Inferior parietal cortex (tissue), 1 donor: ENCODE data around the gene SCG5.
A peak's percentile ranks its signal among the peaks of the same experiment; 100 is the strongest.
"Not testable (repeated sequence)": the region's sequence is repeated elsewhere in the genome, so short reads cannot be mapped to it uniquely, and the experiment has no call there.

ENCODE experiments used
- DNase-seq: peaks from one replicate; pipeline ENCODE4 v3.0.0-alpha.2; 2016; ENCODE audit errors: extremely low spot score

Gene SCG5

GRCh38 chr15:32641517-32642059 lies at the start of gene SCG5:
TSS of gene SCG5 (plus strand) at chr15:32641710. CDS start at chr15:32643593, 1,883 bp downstream.
- DNase-seq, result peak; percentile 71

- not testable (repeated sequence) for DNase-seq
These were observed 48.4 kb upstream of the SCG5 start, which contains the start of gene GOLGA8N for GRCh38 chr15:32593151-32593550. TSS of gene GOLGA8N (plus strand) at chr15:32593456.

GRCh38 chr15:32609518-32609917 lies 32.0 kb upstream of the SCG5 start:
- not testable (repeated sequence) for DNase-seq

GRCh38 chr15:32610719-32611118 lies 30.8 kb upstream of the SCG5 start:
- peak; percentile 29 for DNase-seq

- DNase-seq, result not testable (repeated sequence)
These were observed 26.8 kb upstream of the SCG5 start for GRCh38 chr15:32614712-32615050.

GRCh38 chr15:32615051-32615870 lies 26.2 kb upstream of the SCG5 start, which contains the start of gene ARHGAP11A:
TSS of gene ARHGAP11A (plus strand) at chr15:32615504. CDS start at chr15:32616212, 708 bp downstream.
- DNase-seq, result peak; percentile 89

GRCh38 chr15:32615871-32616426 lies 25.6 kb upstream of the SCG5 start:
- not testable (repeated sequence) for DNase-seq

- no peak for DNase-seq
These were observed 5.1 kb upstream of the SCG5 start for GRCh38 chr15:32636410-32636809.

GRCh38 chr15:32636908-32637567 lies 4.5 kb upstream of the SCG5 start:
- no peak for DNase-seq

- DNase-seq, result no peak
These were observed 3.8 kb upstream of the SCG5 start for GRCh38 chr15:32637704-32638103.

GRCh38 chr15:32642667-32643435 lies 1.3 kb downstream of the SCG5 start:
- no peak for DNase-seq

GRCh38 chr15:32643907-32644445 lies 2.5 kb downstream of the SCG5 start:
- no peak for DNase-seq

GRCh38 chr15:32646291-32646690 lies 4.8 kb downstream of the SCG5 start:
- no peak for DNase-seq

- DNase-seq, result no peak
These were observed 7.8 kb downstream of the SCG5 start for GRCh38 chr15:32649342-32649741.

- peak; percentile 73 for DNase-seq
These were observed 9.8 kb downstream of the SCG5 start for GRCh38 chr15:32651229-32651837.

GRCh38 chr15:32652178-32652577 lies 10.7 kb downstream of the SCG5 start:
- no peak for DNase-seq

- no peak for DNase-seq
These were observed 14.6 kb downstream of the SCG5 start for GRCh38 chr15:32656091-32656490.

GRCh38 chr15:32656496-32656895 lies 15.0 kb downstream of the SCG5 start:
- DNase-seq, result no peak

GRCh38 chr15:32657198-32657883 lies 15.8 kb downstream of the SCG5 start:
- DNase-seq, result no peak

- DNase-seq, result no peak
These were observed 16.4 kb downstream of the SCG5 start for GRCh38 chr15:32657941-32658340.
